ES-I3 (cell line): Measurements from ENCODE around the gene RPL15.
"Not testable (repeated sequence)": the region's sequence is repeated elsewhere in the genome, so short reads cannot be mapped to it uniquely, and the experiment has no call there.

ENCODE experiments used
- H3K36me3 ChIP-seq: 2 replicates; pipeline ENCODE4 v1.6.1; 2013; ENCODE audit warnings: mild to moderate bottlenecking, low read length, control low read depth, moderate library complexity; ENCODE audit not compliant: insufficient read depth
- H3K4me1 ChIP-seq: 2 replicates; pipeline ENCODE4 v1.6.1; 2013; ENCODE audit warnings: mild to moderate bottlenecking, control low read depth, low read length; ENCODE audit not compliant: insufficient read depth
- H3K9ac ChIP-seq: 2 replicates; pipeline ENCODE4 v1.6.1; 2013; ENCODE audit warnings: low read depth, mild to moderate bottlenecking, low read length, moderate library complexity
- H3K9me3 ChIP-seq: 2 replicates; pipeline ENCODE4 v1.6.1; 2013; ENCODE audit warnings: mild to moderate bottlenecking, low read length, moderate library complexity; ENCODE audit not compliant: control insufficient read depth, insufficient read depth

RPL15 gene

GRCh38 chr3:23911397-23911796 lies 5.5 kb upstream of the RPL15 start:
- no peaks in the 10 kb centered on the region for H3K9me3 ChIP-seq
- peaks cover 3% of the 10 kb centered on the region; the same call in 1 of the 2 replicates for H3K36me3 ChIP-seq
- H3K9ac ChIP-seq: no peak overlapping the region
- H3K4me1 ChIP-seq: peaks cover 7% of the 10 kb centered on the region

- H3K9ac ChIP-seq, H3K9me3 ChIP-seq, H3K36me3 ChIP-seq, H3K4me1 ChIP-seq: not testable (repeated sequence)
Observed at GRCh38 chr3:23912335-23912734, 4.6 kb upstream of the RPL15 start.

- H3K9me3 ChIP-seq: no peaks in the 10 kb centered on the region
- H3K4me1 ChIP-seq: peaks cover 7% of the 10 kb centered on the region
- H3K36me3 ChIP-seq: peaks cover 10% of the 10 kb centered on the region
- no peak overlapping the region for H3K9ac ChIP-seq
Observed at GRCh38 chr3:23913182-23913581, 3.8 kb upstream of the RPL15 start.

- H3K4me1 ChIP-seq: peaks cover 7% of the 10 kb centered on the region
- no peak overlapping the region for H3K9ac ChIP-seq
- no peaks in the 10 kb centered on the region for H3K9me3 ChIP-seq
- peaks cover 16% of the 10 kb centered on the region for H3K36me3 ChIP-seq
Observed at GRCh38 chr3:23913873-23914743, 2.8 kb upstream of the RPL15 start.

- Histone ChIP-seq H3K9me3 (no peaks in the 10 kb centered on the region), H3K4me1 (peaks cover 7% of the 10 kb centered on the region), H3K9ac (peak overlapping the region; percentile 85), H3K36me3 (peaks cover 22% of the 10 kb centered on the region)
Observed at GRCh38 chr3:23915537-23916108, 1.3 kb upstream of the RPL15 start.

- Histone ChIP-seq H3K36me3 (peaks cover 22% of the 10 kb centered on the region), H3K4me1 (peaks cover 7% of the 10 kb centered on the region), H3K9me3 (no peaks in the 10 kb centered on the region), H3K9ac (peak overlapping the region; percentile 85)
Observed at GRCh38 chr3:23916152-23916885, 613 bp upstream of the RPL15 start.

GRCh38 chr3:23917679-23918303 lies 859 bp downstream of the RPL15 start:
- H3K36me3 ChIP-seq: peaks cover 22% of the 10 kb centered on the region
- not testable (repeated sequence) for H3K4me1 ChIP-seq, H3K9me3 ChIP-seq
- peak overlapping the region; percentile 85 for H3K9ac ChIP-seq

- H3K9ac ChIP-seq: peak overlapping the region; percentile 85
- peaks cover 22% of the 10 kb centered on the region for H3K36me3 ChIP-seq
- H3K9me3 ChIP-seq, H3K4me1 ChIP-seq: not testable (repeated sequence)
Observed at GRCh38 chr3:23918331-23918730, 1.4 kb downstream of the RPL15 start.

GRCh38 chr3:23919628-23920027 lies 2.7 kb downstream of the RPL15 start:
- Histone ChIP-seq H3K36me3 (peaks cover 22% of the 10 kb centered on the region), H3K4me1 (peaks cover 12% of the 10 kb centered on the region), H3K9me3 (no peaks in the 10 kb centered on the region), H3K9ac (no peak overlapping the region)

GRCh38 chr3:23920151-23920655 lies 3.3 kb downstream of the RPL15 start:
- no peak overlapping the region for H3K9ac ChIP-seq

GRCh38 chr3:23921052-23921511 lies 4.2 kb downstream of the RPL15 start:
- Histone ChIP-seq H3K36me3 (peaks cover 22% of the 10 kb centered on the region), H3K9ac (no peak overlapping the region), H3K9me3 (no peaks in the 10 kb centered on the region), H3K4me1 (peaks cover 5% of the 10 kb centered on the region; the same call in 1 of the 2 replicates)

More at GRCh38 chr3:23920151-23920655, 3.3 kb downstream of the RPL15 start:
- Histone ChIP-seq H3K4me1 (peaks cover 9% of the 10 kb centered on the region; the same call in 1 of the 2 replicates), H3K9me3 (no peaks in the 10 kb centered on the region), H3K36me3 (peaks cover 22% of the 10 kb centered on the region)

- Histone ChIP-seq H3K36me3 (peaks cover 9% of the 10 kb centered on the region), H3K9ac (no peak overlapping the region), H3K4me1 (0 out of 2 replicates have a peak, but pooled peaks cover 5% of the 10 kb centered on the region), H3K9me3 (no peaks in the 10 kb centered on the region)
Observed at GRCh38 chr3:23923786-23924185, 6.9 kb downstream of the RPL15 start.

- H3K4me1 ChIP-seq: 0 out of 2 replicates have a peak, but pooled peaks cover 5% of the 10 kb centered on the region
- no peaks in the 10 kb centered on the region for H3K36me3 ChIP-seq
- H3K9ac ChIP-seq: no peak overlapping the region
- H3K9me3 ChIP-seq: no peaks in the 10 kb centered on the region
Observed at GRCh38 chr3:23926246-23926645, 9.3 kb downstream of the RPL15 start.

- Histone ChIP-seq H3K36me3 (no peaks in the 10 kb centered on the region), H3K4me1 (0 out of 2 replicates have a peak, but pooled peaks cover 5% of the 10 kb centered on the region), H3K9ac (no peak overlapping the region), H3K9me3 (no peaks in the 10 kb centered on the region)
Observed at GRCh38 chr3:23926736-23927135, 9.8 kb downstream of the RPL15 start.
